SK-N-SH (cell line): ENCODE results near the gene GLIS2. TPM values are rescaled to one million over a fixed set of nuclear protein-coding genes. Genes with fewer than 3 reads are reported as not detected.

Experiments used
- CTCF ChIA-PET: fragments of 300-600, 350-600 bp; formaldehyde crosslinking; extraction: SDS; loops from one replicate; lab custom pipeline; 2021; lab: Yijun Ruan, JAX
- POLR2A ChIA-PET: fragments of 350-600 bp; sonication (Branson Sonifier 250); formaldehyde crosslinking; extraction: SDS; loops from one replicate; lab custom pipeline; 2020; ENCODE audit warnings: antibody characterized with exemption, inconsistent platforms; lab: Yijun Ruan, JAX
- DNase-seq: peaks from one replicate; pipeline ENCODE4 v3.0.0; 2012
- H2AFZ ChIP-seq: fragments of 200-600 bp; sonication (generic); 2 replicates; pipeline ENCODE4 v1.8.1; 2016; ENCODE audit warnings: antibody characterized with exemption, mild to moderate bottlenecking, low read depth
- H3F3A ChIP-seq: fragments of 200-600 bp; sonication (generic); replicated peaks from 2 replicates; pipeline ENCODE3; 2016; ENCODE audit warnings: antibody characterized with exemption, mild to moderate bottlenecking; ENCODE audit not compliant: insufficient read depth
- H3K27ac ChIP-seq, 2 experiments: fragments of 200-500 bp in 1 of 2; fragments of 200-600 bp in 1 of 2; sonication (Bioruptor generic) in 1 of 2; sonication (generic), shearing (Covaris generic) in 1 of 2; 2 replicates each; pipeline versions ENCODE4 v1.5.1 to v1.6.1; 2014 to 2016; ENCODE audit warnings: low read depth in 2 of 2, inconsistent platforms in 1 of 2, low read length in 1 of 2, mild to moderate bottlenecking in 1 of 2, mixed read lengths in 1 of 2
- H3K27me3 ChIP-seq: fragments of 200-600 bp; sonication (generic), shearing (Covaris generic); 2 replicates; pipeline ENCODE4 v1.6.1; 2016; ENCODE audit warnings: mixed run types; ENCODE audit not compliant: insufficient read depth
- H3K36me3 ChIP-seq, 2 experiments: fragments of 200-500 bp in 1 of 2; fragments of 200-600 bp in 1 of 2; sonication (Bioruptor generic) in 1 of 2; sonication (generic) in 1 of 2; replicated peaks in 1 of 2; 2 replicates each; pipeline versions ENCODE3 to v1.5.1; 2014 to 2016; ENCODE audit warnings: low read length in 1 of 2, mild to moderate bottlenecking in 1 of 2; ENCODE audit not compliant: insufficient read depth in 2 of 2, control insufficient read depth in 1 of 2
- H3K4me1 ChIP-seq, 2 experiments: fragments of 200-500 bp in 1 of 2; fragments of 200-600 bp in 1 of 2; sonication (Bioruptor generic) in 1 of 2; sonication (generic), shearing (Covaris generic) in 1 of 2; 2 replicates each; pipeline versions ENCODE4 v1.5.1 to v1.6.1; 2014 to 2016; ENCODE audit warnings: low read depth in 1 of 2, low read length in 1 of 2, mixed run types in 1 of 2; ENCODE audit not compliant: insufficient read depth in 2 of 2, control insufficient read depth in 1 of 2
- H3K4me2 ChIP-seq: fragments of 200-600 bp; sonication (generic), shearing (Covaris generic); 2 replicates; pipeline ENCODE4 v1.6.1; 2017; ENCODE audit warnings: mixed run types
- H3K4me3 ChIP-seq, 2 experiments: fragments of 200-500 bp in 1 of 2; fragments of 200-600 bp in 1 of 2; sonication (Bioruptor generic) in 1 of 2; sonication (generic), shearing (Covaris generic) in 1 of 2; 2 replicates each; pipeline versions ENCODE4 v1.5.1 to v1.8.1; 2014 to 2016; ENCODE audit warnings: low read depth in 2 of 2, inconsistent platforms in 1 of 2, low read length in 1 of 2, mild to moderate bottlenecking in 1 of 2, mixed read lengths in 1 of 2, moderate library complexity in 1 of 2
- H3K79me2 ChIP-seq: fragments of 200-600 bp; sonication (generic); 2 replicates; pipeline ENCODE4 v1.8.1; 2017; ENCODE audit warnings: mild to moderate bottlenecking; ENCODE audit not compliant: insufficient read depth
- H3K9ac ChIP-seq: fragments of 200-600 bp; sonication (generic); 2 replicates; pipeline ENCODE4 v1.6.1; 2017; ENCODE audit warnings: mixed run types
- H3K9me2 ChIP-seq: fragments of 200-600 bp; sonication (generic); 2 replicates; pipeline ENCODE4 v1.6.1; 2017; ENCODE audit warnings: mixed run types
- H3K9me3 ChIP-seq: fragments of 200-600 bp; sonication (generic); 2 replicates; pipeline ENCODE4 v1.6.1; 2017; ENCODE audit warnings: mixed run types, mild to moderate bottlenecking, moderate library complexity
- H4K20me1 ChIP-seq: fragments of 200-600 bp; sonication (generic); 2 replicates; pipeline ENCODE4 v1.6.1; 2017; ENCODE audit warnings: mild to moderate bottlenecking, mixed run types; ENCODE audit not compliant: insufficient read depth
- CHD2 ChIP-seq: fragments of 150-350 bp; IDR thresholded peaks from 2 replicates; pipeline ENCODE4 v1.6.1; 2018; ENCODE audit warnings: low read length; ENCODE audit not compliant: partially characterized antibody
- ELF1 ChIP-seq: IDR thresholded peaks from 2 replicates; pipeline ENCODE4 v1.4.0; 2012
- FOXJ3 ChIP-seq: sonication (generic); formaldehyde crosslinking; IDR thresholded peaks from 2 replicates; pipeline ENCODE4 v1.5.1; 2020; ENCODE audit warnings: mild to moderate bottlenecking, missing genetic modification reagents
- GATA2 ChIP-seq: sonication (generic); formaldehyde crosslinking; IDR thresholded peaks from 2 replicates; pipeline ENCODE4 v1.5.0; 2020; ENCODE audit warnings: mild to moderate bottlenecking, missing genetic modification reagents
- JUND ChIP-seq: IDR thresholded peaks from 2 replicates; pipeline ENCODE4 v1.4.0; 2012
- MEF2A ChIP-seq: IDR thresholded peaks from 2 replicates; pipeline ENCODE4 v1.4.0; 2012; ENCODE audit warnings: low read depth, borderline replicate concordance
- MXI1 ChIP-seq: IDR thresholded peaks from 2 replicates; pipeline ENCODE4 v1.6.1; 2012; ENCODE audit warnings: mild to moderate bottlenecking, low read depth, low read length, improper control_type of control experiment
- NFIC ChIP-seq: IDR thresholded peaks from 2 replicates; pipeline ENCODE4 v1.4.0; 2012; ENCODE audit warnings: borderline replicate concordance
- NRF1 ChIP-seq: IDR thresholded peaks from 2 replicates; pipeline ENCODE4 v1.6.1; 2012; ENCODE audit warnings: low read depth, mild to moderate bottlenecking, low read length
- PBX3 ChIP-seq: IDR thresholded peaks from 2 replicates; pipeline ENCODE4; 2012
- POLR2AphosphoS5 ChIP-seq: IDR thresholded peaks from 2 replicates; pipeline ENCODE4 v1.6.1; 2012; ENCODE audit warnings: low read depth, low read length
- RFX5 ChIP-seq: IDR thresholded peaks from 2 replicates; pipeline ENCODE4 v1.6.1; 2012; ENCODE audit warnings: mild to moderate bottlenecking, improper control_type of control experiment, low read length
- RXRA ChIP-seq: IDR thresholded peaks from 2 replicates; pipeline ENCODE4 v1.4.0; 2012; ENCODE audit warnings: low read depth, mild to moderate bottlenecking, borderline replicate concordance
- SIN3A ChIP-seq: IDR thresholded peaks from 2 replicates; pipeline ENCODE4 v1.6.1; 2012; ENCODE audit warnings: low read depth, mild to moderate bottlenecking, low read length, moderate library complexity, borderline replicate concordance
- SMC3 ChIP-seq: IDR thresholded peaks from 2 replicates; pipeline ENCODE4 v1.6.1; 2012; ENCODE audit warnings: low read depth, low read length, improper control_type of control experiment
- YY1 ChIP-seq: IDR thresholded peaks from 2 replicates; pipeline ENCODE4 v1.4.0; 2012; ENCODE audit warnings: low read depth, mild to moderate bottlenecking
- WGBS: methylation state at CpG from one replicate; pipeline ENCODE4 v1.1.6; 2017; ENCODE audit warnings: low lambda C conversion rate; 5-methylcytosine and 5-hydroxymethylcytosine counted together
- polyA plus RNA-seq, 3 experiments: library from polyadenylated mRNA; depleted of rRNA; stranded (reverse); fragments of >200 nt; gene quantifications; 2 replicates each; pipeline ENCODE4 v1.2.3, GENCODE V29; 2012
- TF ChIP-seq, protein P1 (sequence below): fragments of 150-350 bp; IDR thresholded peaks from 2 replicates; pipeline ENCODE4 v1.6.1; 2017; ENCODE audit warnings: antibody characterized with exemption, low read length, low read depth, borderline replicate concordance
- TF ChIP-seq, protein P2 (sequence below): fragments of 200-600 bp; sonication (generic); IDR thresholded peaks from 2 replicates; pipeline ENCODE4 v1.6.1; 2017; ENCODE audit warnings: antibody characterized with exemption, mild to moderate bottlenecking, moderate library complexity
- TF ChIP-seq, protein P3 (sequence below): IDR thresholded peaks from 2 replicates; pipeline ENCODE4 v1.4.0; 2012; ENCODE audit warnings: low read depth
- TF ChIP-seq, protein P4 (sequence below): IDR thresholded peaks from 2 replicates; pipeline ENCODE4 v1.4.0; 2012; ENCODE audit warnings: low read depth, borderline replicate concordance

The GLIS2 gene
- polyA plus RNA-seq, 1 of the 3 experiments (the other 2 are of a cell fraction), result 6.5 TPM

DNA sequence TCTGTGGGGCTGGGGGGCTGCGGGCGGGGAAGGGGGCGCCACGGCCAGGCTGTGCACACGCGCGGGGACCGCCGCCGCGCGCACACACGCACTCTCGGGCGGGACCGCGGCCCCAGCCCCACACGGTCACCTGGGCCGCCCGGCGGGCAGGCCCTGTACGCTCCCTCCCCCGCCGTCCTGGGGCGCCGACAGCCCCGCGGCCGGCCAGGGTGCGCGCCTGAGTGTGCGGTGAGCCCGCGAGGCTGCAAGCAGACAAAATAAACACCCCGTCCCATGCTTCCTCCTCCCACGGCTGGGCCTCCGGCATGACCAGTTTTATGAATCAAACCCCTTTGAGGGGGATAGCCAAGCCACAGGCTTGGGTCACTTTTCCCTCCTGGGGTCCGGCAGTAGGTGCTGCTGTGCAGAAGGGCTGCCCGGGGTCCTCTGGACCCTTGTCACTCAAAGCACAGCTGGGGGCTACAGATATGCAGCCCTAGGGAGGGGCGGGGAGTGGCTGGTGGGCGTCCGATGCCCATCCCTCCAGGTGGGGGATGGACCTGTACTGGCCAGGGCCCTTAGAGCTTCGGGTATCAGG, 56.2 kb downstream of the GLIS2 start:
- Histone ChIP-seq H2AFZ (no peak overlapping the region), H3K9me3 (no peaks in the 10 kb centered on the region), H3K27ac (peak overlapping the region; percentile 83), H4K20me1 (peaks cover 29% of the 10 kb centered on the region), H3K36me3 (no peaks in the 10 kb centered on the region), H3K4me1 (peaks cover 40 to 86% of the 10 kb centered on the region in 2 experiments), H3K27me3 (no peaks in the 10 kb centered on the region), H3K79me2 (peaks cover 49% of the 10 kb centered on the region), H3K4me2 (peak overlapping the region; percentile 91), H3K4me3 (peak overlapping the region; percentile 77 to 92), H3F3A (peaks cover 17% of the 10 kb centered on the region), H3K9ac (peak overlapping the region; percentile 64), H3K9me2 (no peaks in the 10 kb centered on the region)
- WGBS, result 0% methylated on average over 3 of the region's 43 CpGs
- peak; percentile 58 for DNase-seq
- TF ChIP-seq FOXJ3 (no peak), CHD2 (no peak), ELF1 (no peak), GATA2 (no peak)
- CTCF ChIA-PET, result interaction anchor here (1.6 to 32.1 kb wide), 4 partner anchors 13 to 44 kb away, joined by 6 to 558 read pairs (median 15); no protein-coding TSS in a partner anchor
- POLR2A ChIA-PET, result interaction anchor here (3.4 kb wide), 1 partner anchor 21 kb away, joined by 28 read pairs; no protein-coding TSS in a partner anchor

GRCh38 chr16:4372578-4373355, 56.9 kb downstream of the GLIS2 start:
- WGBS, result 7% methylated on average over 4 of the region's 10 CpGs
- peak overlapping the region; percentile 91 for H3K4me2 ChIP-seq
- peak overlapping the region; percentile 83 for H3K27ac ChIP-seq
- peaks cover 33% of the 10 kb centered on the region for H4K20me1 ChIP-seq
- peaks cover 0 to under 1% of the 10 kb centered on the region in 2 experiments for H3K36me3 ChIP-seq
- H3K9me3 ChIP-seq, result no peaks in the 10 kb centered on the region
- no peaks in the 10 kb centered on the region for H3K27me3 ChIP-seq
- POLR2A ChIA-PET, result interaction anchor here (0.8 to 3.4 kb wide), 6 partner anchors 9 to 38 kb away, joined by 3 to 28 read pairs (median 4); no protein-coding TSS in a partner anchor
- H3K9me2 ChIP-seq, result no peaks in the 10 kb centered on the region
- CTCF ChIA-PET, result interaction anchor here (0.9 to 32.1 kb wide), 8 partner anchors 9 to 119 kb away, joined by 4 to 558 read pairs (median 7); no protein-coding TSS in a partner anchor
- H3F3A ChIP-seq, result peaks cover 17% of the 10 kb centered on the region
- H3K4me3 ChIP-seq, result peak overlapping the region; percentile 77 to 92
- peak overlapping the region; percentile 64 for H3K9ac ChIP-seq
- peaks cover 44 to 82% of the 10 kb centered on the region in 2 experiments for H3K4me1 ChIP-seq
- DNase-seq, result peak; percentile 85
- no peak overlapping the region for H2AFZ ChIP-seq
- H3K79me2 ChIP-seq, result peaks cover 54% of the 10 kb centered on the region
- TF ChIP-seq RFX5 (no peak), NFIC (peak; percentile 86), SMC3 (no peak), NRF1 (no peak), YY1 (no peak), JUND (no peak), PBX3 (peak; percentile 67), MXI1 (peak; percentile 74; the same call in 1 of the 2 replicates), RXRA (no peak; the same call in 1 of the 2 replicates), CHD2 (peak; percentile 66), GATA2 (peak; percentile 39; the same call in 1 of the 2 replicates), SIN3A (no peak), POLR2AphosphoS5 (0 out of 2 replicates have a peak, but pooled peaks have one; percentile 43), MEF2A (no peak), ELF1 (no peak)
- TF ChIP-seq, protein P1, sequence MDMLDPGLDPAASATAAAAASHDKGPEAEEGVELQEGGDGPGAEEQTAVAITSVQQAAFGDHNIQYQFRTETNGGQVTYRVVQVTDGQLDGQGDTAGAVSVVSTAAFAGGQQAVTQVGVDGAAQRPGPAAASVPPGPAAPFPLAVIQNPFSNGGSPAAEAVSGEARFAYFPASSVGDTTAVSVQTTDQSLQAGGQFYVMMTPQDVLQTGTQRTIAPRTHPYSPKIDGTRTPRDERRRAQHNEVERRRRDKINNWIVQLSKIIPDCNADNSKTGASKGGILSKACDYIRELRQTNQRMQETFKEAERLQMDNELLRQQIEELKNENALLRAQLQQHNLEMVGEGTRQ, result no peak
- TF ChIP-seq, protein P2, sequence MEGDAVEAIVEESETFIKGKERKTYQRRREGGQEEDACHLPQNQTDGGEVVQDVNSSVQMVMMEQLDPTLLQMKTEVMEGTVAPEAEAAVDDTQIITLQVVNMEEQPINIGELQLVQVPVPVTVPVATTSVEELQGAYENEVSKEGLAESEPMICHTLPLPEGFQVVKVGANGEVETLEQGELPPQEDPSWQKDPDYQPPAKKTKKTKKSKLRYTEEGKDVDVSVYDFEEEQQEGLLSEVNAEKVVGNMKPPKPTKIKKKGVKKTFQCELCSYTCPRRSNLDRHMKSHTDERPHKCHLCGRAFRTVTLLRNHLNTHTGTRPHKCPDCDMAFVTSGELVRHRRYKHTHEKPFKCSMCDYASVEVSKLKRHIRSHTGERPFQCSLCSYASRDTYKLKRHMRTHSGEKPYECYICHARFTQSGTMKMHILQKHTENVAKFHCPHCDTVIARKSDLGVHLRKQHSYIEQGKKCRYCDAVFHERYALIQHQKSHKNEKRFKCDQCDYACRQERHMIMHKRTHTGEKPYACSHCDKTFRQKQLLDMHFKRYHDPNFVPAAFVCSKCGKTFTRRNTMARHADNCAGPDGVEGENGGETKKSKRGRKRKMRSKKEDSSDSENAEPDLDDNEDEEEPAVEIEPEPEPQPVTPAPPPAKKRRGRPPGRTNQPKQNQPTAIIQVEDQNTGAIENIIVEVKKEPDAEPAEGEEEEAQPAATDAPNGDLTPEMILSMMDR, result no peak
- TF ChIP-seq, protein P3, sequence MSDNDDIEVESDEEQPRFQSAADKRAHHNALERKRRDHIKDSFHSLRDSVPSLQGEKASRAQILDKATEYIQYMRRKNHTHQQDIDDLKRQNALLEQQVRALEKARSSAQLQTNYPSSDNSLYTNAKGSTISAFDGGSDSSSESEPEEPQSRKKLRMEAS, result peak; percentile 29; the same call in 1 of the 2 replicates
- TF ChIP-seq, protein P4, sequence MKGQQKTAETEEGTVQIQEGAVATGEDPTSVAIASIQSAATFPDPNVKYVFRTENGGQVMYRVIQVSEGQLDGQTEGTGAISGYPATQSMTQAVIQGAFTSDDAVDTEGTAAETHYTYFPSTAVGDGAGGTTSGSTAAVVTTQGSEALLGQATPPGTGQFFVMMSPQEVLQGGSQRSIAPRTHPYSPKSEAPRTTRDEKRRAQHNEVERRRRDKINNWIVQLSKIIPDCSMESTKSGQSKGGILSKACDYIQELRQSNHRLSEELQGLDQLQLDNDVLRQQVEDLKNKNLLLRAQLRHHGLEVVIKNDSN, result no peak
